ENCODE results near the gene COPRS.
"Not testable (repeated sequence)": the region's sequence is repeated elsewhere in the genome, so short reads cannot be mapped to it uniquely, and the experiment has no call there.

The COPRS gene

GRCh38 chr17:31834448-31834847 lies 24.6 kb downstream of the COPRS start:
- H3K9me3 ChIP-seq (ENCODE audit: severe bottlenecking) = peaks cover 2% of the 10 kb centered on the region

DNA sequence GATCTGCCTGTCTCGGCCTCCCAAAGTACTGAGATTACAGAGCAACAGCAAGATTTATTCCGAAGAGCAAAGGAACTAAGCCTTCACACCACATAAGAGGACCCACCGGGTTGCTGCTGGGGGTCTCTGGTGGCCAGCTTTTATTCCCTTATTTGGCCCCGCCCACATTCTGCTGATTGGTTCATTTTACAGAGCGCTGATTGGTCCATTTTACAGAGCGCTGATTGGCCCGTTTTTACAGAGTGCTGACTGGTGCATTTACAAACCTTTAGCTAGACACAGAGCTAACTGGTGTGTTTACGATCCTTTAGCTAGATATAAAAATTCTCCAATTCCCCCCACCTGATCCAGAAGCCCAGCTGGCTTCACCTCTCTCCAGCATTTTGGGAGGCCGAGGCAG lies 26.3 kb downstream of the COPRS start:
- H3K27ac ChIP-seq = no peak overlapping the region
- H3K36me3 ChIP-seq = no peaks in the 10 kb centered on the region
- no peaks in the 10 kb centered on the region for H3K27me3 ChIP-seq (ENCODE audit: insufficient read depth, low read depth, severe bottlenecking)
- H3K9me3 ChIP-seq (ENCODE audit: severe bottlenecking) = peaks cover 2% of the 10 kb centered on the region
- DNase-seq = no peak
- H3K4me3 ChIP-seq (ENCODE audit: low read depth, low read length) = no peak overlapping the region
- TF ChIP-seq, protein P1, sequence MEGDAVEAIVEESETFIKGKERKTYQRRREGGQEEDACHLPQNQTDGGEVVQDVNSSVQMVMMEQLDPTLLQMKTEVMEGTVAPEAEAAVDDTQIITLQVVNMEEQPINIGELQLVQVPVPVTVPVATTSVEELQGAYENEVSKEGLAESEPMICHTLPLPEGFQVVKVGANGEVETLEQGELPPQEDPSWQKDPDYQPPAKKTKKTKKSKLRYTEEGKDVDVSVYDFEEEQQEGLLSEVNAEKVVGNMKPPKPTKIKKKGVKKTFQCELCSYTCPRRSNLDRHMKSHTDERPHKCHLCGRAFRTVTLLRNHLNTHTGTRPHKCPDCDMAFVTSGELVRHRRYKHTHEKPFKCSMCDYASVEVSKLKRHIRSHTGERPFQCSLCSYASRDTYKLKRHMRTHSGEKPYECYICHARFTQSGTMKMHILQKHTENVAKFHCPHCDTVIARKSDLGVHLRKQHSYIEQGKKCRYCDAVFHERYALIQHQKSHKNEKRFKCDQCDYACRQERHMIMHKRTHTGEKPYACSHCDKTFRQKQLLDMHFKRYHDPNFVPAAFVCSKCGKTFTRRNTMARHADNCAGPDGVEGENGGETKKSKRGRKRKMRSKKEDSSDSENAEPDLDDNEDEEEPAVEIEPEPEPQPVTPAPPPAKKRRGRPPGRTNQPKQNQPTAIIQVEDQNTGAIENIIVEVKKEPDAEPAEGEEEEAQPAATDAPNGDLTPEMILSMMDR (IDR thresholded peaks at IDR 0.05; ENCODE audit: low read depth, low read length) = no peak

More at GRCh38 chr17:31834448-31834847, 24.6 kb downstream of the COPRS start:
- H3K27ac ChIP-seq = no peak overlapping the region
- H3K4me3 ChIP-seq (ENCODE audit: low read depth, low read length) = no peak overlapping the region
- DNase-seq = no peak
- TF ChIP-seq, protein P1 (IDR thresholded peaks at IDR 0.05; ENCODE audit: low read depth, low read length) = no peak
- no peaks in the 10 kb centered on the region for H3K27me3 ChIP-seq (ENCODE audit: insufficient read depth, low read depth, severe bottlenecking)
- no peaks in the 10 kb centered on the region for H3K36me3 ChIP-seq

GRCh38 chr17:31830971-31831858 lies 27.8 kb downstream of the COPRS start:
- no peaks in the 10 kb centered on the region for H3K36me3 ChIP-seq
- peaks cover 2% of the 10 kb centered on the region for H3K9me3 ChIP-seq (ENCODE audit: severe bottlenecking)
- no peak overlapping the region for H3K27ac ChIP-seq
- H3K27me3 ChIP-seq (ENCODE audit: insufficient read depth, low read depth, severe bottlenecking) = no peaks in the 10 kb centered on the region
- DNase-seq = no peak
- TF ChIP-seq, protein P1 (IDR thresholded peaks at IDR 0.05; ENCODE audit: low read depth, low read length) = no peak
- H3K4me3 ChIP-seq (ENCODE audit: low read depth, low read length) = no peak overlapping the region

- Histone ChIP-seq H3K36me3 (no peaks in the 10 kb centered on the region), H3K4me3 (ENCODE audit: low read depth, low read length) (no peak overlapping the region), H3K9me3 (ENCODE audit: severe bottlenecking) (peaks cover 2% of the 10 kb centered on the region), H3K27me3 (ENCODE audit: insufficient read depth, low read depth, severe bottlenecking) (no peaks in the 10 kb centered on the region), H3K27ac (no peak overlapping the region)
- DNase-seq = no peak
- TF ChIP-seq, protein P1 (IDR thresholded peaks at IDR 0.05; ENCODE audit: low read depth, low read length) = no peak
Measured at GRCh38 chr17:31829649-31830048, 29.4 kb downstream of the COPRS start.

- H3K4me3 ChIP-seq (ENCODE audit: low read depth, low read length); H3K9me3 ChIP-seq (ENCODE audit: severe bottlenecking); H3K27ac ChIP-seq; H3K27me3 ChIP-seq (ENCODE audit: insufficient read depth, low read depth, severe bottlenecking); DNase-seq; H3K36me3 ChIP-seq: not testable (repeated sequence)
Measured at GRCh38 chr17:31828955-31829354, 30.1 kb downstream of the COPRS start.

- TF ChIP-seq, protein P1 (IDR thresholded peaks at IDR 0.05; ENCODE audit: low read depth, low read length) = no peak
- H3K27me3 ChIP-seq (ENCODE audit: insufficient read depth, low read depth, severe bottlenecking) = no peaks in the 10 kb centered on the region
- no peaks in the 10 kb centered on the region for H3K36me3 ChIP-seq
- H3K9me3 ChIP-seq (ENCODE audit: severe bottlenecking) = no peaks in the 10 kb centered on the region
- DNase-seq = no peak
- H3K4me3 ChIP-seq (ENCODE audit: low read depth, low read length) = no peak overlapping the region
- H3K27ac ChIP-seq = no peak overlapping the region
Measured at GRCh38 chr17:31825961-31826691, 32.9 kb downstream of the COPRS start.

Data from WERI-Rb-1 (cell line).